HEK293 (cell line): ENCODE data around the gene NTSR1.

Source experiments
- CTCF ChIA-PET: fragments of 350-600 bp; formaldehyde crosslinking; extraction: SDS; loops from one replicate; lab custom pipeline; 2021; ENCODE audit warnings: antibody characterized with exemption; lab: Yijun Ruan, JAX
- POLR2A ChIA-PET: fragments of 300-600 bp; formaldehyde crosslinking; extraction: SDS; loops from one replicate; lab custom pipeline; 2020; ENCODE audit warnings: antibody characterized with exemption, inconsistent platforms; lab: Yijun Ruan, JAX
- H3K27ac ChIP-seq: fragments of 200-500 bp; sonication (Bioruptor generic); 2 replicates; pipeline ENCODE4 v1.5.1; 2014; ENCODE audit warnings: low read depth, low read length, control low read depth, inconsistent platforms; ENCODE audit errors: extremely low read depth
- H3K36me3 ChIP-seq, 2 experiments: fragments of 200-500 bp in 1 of 2; sonication (Bioruptor generic) in 1 of 2; 1 replicate in 1 of 2; 2 replicates in 1 of 2; pipeline ENCODE4 v1.5.1; 2014 to 2017; ENCODE audit warnings: inconsistent platforms in 2 of 2, low read length in 2 of 2; ENCODE audit not compliant: control insufficient read depth in 2 of 2, insufficient read depth in 1 of 2
- H3K4me1 ChIP-seq: fragments of 200-500 bp; sonication (Bioruptor generic); 2 replicates; pipeline ENCODE4 v1.5.1; 2014; ENCODE audit warnings: mild to moderate bottlenecking, low read length, inconsistent platforms; ENCODE audit not compliant: control insufficient read depth, insufficient read depth
- H3K4me3 ChIP-seq: 2 replicates; pipeline ENCODE4 v1.5.1; 2011; ENCODE audit warnings: low read depth, mild to moderate bottlenecking, control low read depth, low read length, moderate library complexity
- H3K9me3 ChIP-seq: fragments of 200-500 bp; sonication (Bioruptor generic); 2 replicates; pipeline ENCODE4 v1.5.1; 2014; ENCODE audit warnings: low read depth, low read length, inconsistent platforms; ENCODE audit not compliant: control insufficient read depth, insufficient read depth
- GLIS1 ChIP-seq: fragments of 450-650 bp; formaldehyde crosslinking; IDR thresholded peaks from 2 replicates; pipeline ENCODE4 v1.5.1; 2016; ENCODE audit warnings: missing biosample characterization, missing genetic modification characterization
- GLIS2 ChIP-seq: fragments of 450-650 bp; formaldehyde crosslinking; IDR thresholded peaks from 2 replicates; pipeline ENCODE4 v1.5.1; 2016; ENCODE audit warnings: missing biosample characterization, missing genetic modification characterization
- KLF1 ChIP-seq: fragments of 450-650 bp; formaldehyde crosslinking; IDR thresholded peaks from 2 replicates; pipeline ENCODE4 v1.5.1; 2016; ENCODE audit warnings: missing biosample characterization, missing genetic modification characterization
- MZF1 ChIP-seq: fragments of 450-650 bp; formaldehyde crosslinking; IDR thresholded peaks from 2 replicates; pipeline ENCODE4 v1.5.1; 2017; ENCODE audit warnings: missing biosample characterization, missing genetic modification characterization, borderline replicate concordance
- SCRT2 ChIP-seq: fragments of 450-650 bp; formaldehyde crosslinking; IDR thresholded peaks from 2 replicates; pipeline ENCODE4 v1.5.1; 2016; ENCODE audit warnings: missing biosample characterization, missing genetic modification characterization
- ZFP37 ChIP-seq: fragments of 450-650 bp; formaldehyde crosslinking; IDR thresholded peaks from 2 replicates; pipeline ENCODE4 v1.5.1; 2016; ENCODE audit warnings: missing biosample characterization, missing genetic modification characterization
- ZIC2 ChIP-seq: fragments of 450-650 bp; formaldehyde crosslinking; IDR thresholded peaks from 2 replicates; pipeline ENCODE4 v1.5.1; 2016; ENCODE audit warnings: missing biosample characterization, missing genetic modification characterization
- ZNF10 ChIP-seq: fragments of 450-650 bp; formaldehyde crosslinking; IDR thresholded peaks from 2 replicates; pipeline ENCODE4 v1.5.1; 2017; ENCODE audit warnings: missing biosample characterization, missing genetic modification characterization
- ZNF132 ChIP-seq: fragments of 450-650 bp; formaldehyde crosslinking; IDR thresholded peaks from 2 replicates; pipeline ENCODE4 v1.5.1; 2017; ENCODE audit warnings: missing biosample characterization, missing genetic modification characterization, borderline replicate concordance
- ZNF146 ChIP-seq: fragments of 450-650 bp; formaldehyde crosslinking; IDR thresholded peaks from 2 replicates; pipeline ENCODE4 v1.5.1; 2016; ENCODE audit warnings: missing biosample characterization, missing genetic modification characterization
- ZNF155 ChIP-seq: fragments of 450-650 bp; formaldehyde crosslinking; IDR thresholded peaks from 2 replicates; pipeline ENCODE4 v1.5.1; 2016; ENCODE audit warnings: missing biosample characterization, missing genetic modification characterization
- ZNF16 ChIP-seq: fragments of 450-650 bp; formaldehyde crosslinking; IDR thresholded peaks from 2 replicates; pipeline ENCODE4 v1.5.1; 2016; ENCODE audit warnings: low read depth, missing biosample characterization, missing genetic modification characterization
- ZNF184 ChIP-seq: fragments of 450-650 bp; IDR thresholded peaks from 2 replicates; pipeline ENCODE4 v1.5.1; 2018; ENCODE audit warnings: missing biosample characterization, mild to moderate bottlenecking, missing genetic modification characterization
- ZNF354C ChIP-seq: fragments of 450-650 bp; formaldehyde crosslinking; IDR thresholded peaks from 2 replicates; pipeline ENCODE4 v1.5.1; 2016; ENCODE audit warnings: missing biosample characterization, missing genetic modification characterization, low read depth, borderline replicate concordance
- ZNF623 ChIP-seq: fragments of 450-650 bp; formaldehyde crosslinking; IDR thresholded peaks from 2 replicates; pipeline ENCODE4 v1.5.1; 2016; ENCODE audit warnings: missing biosample characterization, missing genetic modification characterization
- TF ChIP-seq, protein P1 (sequence below): fragments of 450-650 bp; formaldehyde crosslinking; IDR thresholded peaks from 2 replicates; pipeline ENCODE4 v1.5.1; 2016; ENCODE audit warnings: missing biosample characterization, missing genetic modification characterization
- TF ChIP-seq, protein P2 (sequence below): fragments of 450-650 bp; formaldehyde crosslinking; IDR thresholded peaks from 2 replicates; pipeline ENCODE4 v1.5.1; 2016; ENCODE audit warnings: missing biosample characterization, missing genetic modification characterization

NTSR1 gene

DNA sequence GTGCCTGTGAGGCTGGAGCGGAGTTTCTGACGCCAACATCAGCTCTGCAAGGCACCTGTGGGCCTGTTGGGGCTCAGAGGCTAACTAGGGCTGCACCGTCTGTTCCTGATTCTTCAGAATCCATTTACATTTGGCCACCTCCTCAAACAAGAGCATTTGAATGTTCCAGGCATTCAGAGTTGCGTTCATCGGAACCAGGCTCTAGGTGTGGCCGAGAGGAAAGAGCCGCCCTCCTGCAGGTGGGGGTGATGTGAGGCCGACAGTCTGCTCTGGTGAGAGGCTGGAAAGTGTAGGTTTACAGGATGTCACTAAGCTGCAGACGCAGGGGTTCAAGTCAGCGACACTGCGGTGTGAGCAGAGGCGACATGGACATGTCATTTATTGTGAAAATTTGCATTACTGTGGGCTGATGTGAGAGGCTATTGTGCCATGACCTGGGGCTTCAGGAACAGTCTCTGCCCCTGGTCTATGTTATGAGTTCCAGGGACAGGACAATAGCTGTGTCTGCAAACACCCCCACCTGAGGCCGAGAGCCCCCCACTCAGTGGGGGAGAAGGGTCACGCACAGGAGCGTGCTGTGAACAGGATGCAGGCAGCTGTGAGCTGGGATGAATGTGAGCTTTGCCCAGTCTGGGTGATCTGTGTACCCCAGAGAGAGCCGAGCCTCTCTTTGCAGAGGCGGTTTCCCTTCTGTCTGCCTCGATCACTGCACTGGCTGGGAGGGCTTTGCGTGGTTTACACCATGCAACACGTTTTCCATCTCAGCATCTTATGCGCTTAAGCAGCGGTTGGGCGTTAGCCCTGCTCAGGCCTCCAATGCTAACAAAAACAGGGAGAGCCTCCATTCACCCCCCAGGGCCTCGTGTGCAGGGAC, 45.3 kb upstream of the NTSR1 start:
- TF ChIP-seq SCRT2 (tag by site-specific recombination) = peak; percentile 9; the same call in 1 of the 2 replicates
- TF ChIP-seq ZNF146 (tag by site-specific recombination) = no peak

DNA sequence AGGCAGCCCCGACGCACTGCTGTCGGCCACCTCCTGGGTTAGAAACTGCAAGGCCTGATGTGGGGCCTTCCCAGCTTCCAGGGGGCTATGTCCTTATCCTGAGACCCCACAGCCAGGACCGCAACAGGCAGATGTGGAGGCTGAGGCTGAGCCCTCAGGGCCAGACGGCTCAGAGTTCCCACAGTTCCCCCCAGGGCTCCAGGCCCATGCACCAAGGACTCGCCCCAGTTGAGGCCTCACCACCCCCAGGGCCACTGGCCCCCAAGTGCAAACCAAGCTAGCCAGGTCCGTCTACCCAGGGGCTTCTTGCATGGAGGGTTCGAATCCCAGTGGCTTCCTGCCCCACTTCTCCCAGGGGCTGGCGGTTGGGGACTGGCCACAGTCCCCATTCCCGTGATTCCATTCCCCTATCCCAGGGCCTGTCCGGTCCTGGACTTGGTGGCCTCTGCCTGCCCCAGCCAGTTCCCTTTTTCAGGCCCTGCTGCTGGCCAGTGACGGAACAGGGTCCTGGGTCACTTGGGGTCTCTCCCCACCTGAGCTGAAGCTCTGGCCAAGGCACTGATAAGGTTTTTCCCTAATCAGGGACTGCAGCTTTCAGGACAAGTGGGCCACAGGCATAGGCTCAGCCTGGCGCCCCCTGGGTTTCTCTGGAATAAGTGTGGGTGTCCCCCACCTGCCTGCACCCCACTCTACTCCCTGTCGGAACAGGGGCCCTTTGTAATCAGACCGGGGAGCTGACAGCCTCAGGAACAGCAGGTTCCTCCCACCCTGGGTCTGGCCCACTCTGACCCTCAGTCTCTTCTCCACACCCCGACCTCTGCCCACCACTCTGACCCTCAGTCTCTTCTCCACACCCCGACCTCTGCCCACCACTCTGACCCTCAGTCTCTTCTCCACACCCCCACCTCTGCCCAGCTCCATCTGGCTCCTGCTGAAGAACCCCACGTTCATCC, 44.3 kb upstream of the NTSR1 start:
- Histone ChIP-seq H3K9me3 (no peaks in the 10 kb centered on the region), H3K4me1 (no peaks in the 10 kb centered on the region), H3K36me3 (peaks cover 0 to 6% of the 10 kb centered on the region in 2 experiments; a peak in 1 of 3 replicates), H3K4me3 (no peak overlapping the region), H3K27ac (no peak overlapping the region)
- ChIA-PET CTCF (interaction anchor here (5.2 kb wide), 1 partner anchor 127 kb away, joined by 38 read pairs; no protein-coding TSS in a partner anchor), POLR2A (interaction anchor here (1.0 kb wide), 1 partner anchor 104 kb away, joined by 3 read pairs; no protein-coding TSS in a partner anchor)
- TF ChIP-seq GLIS2 (tag by site-specific recombination) = peak; percentile 47; the same call in 1 of the 2 replicates
- no peak for TF ChIP-seq MZF1 (tag by site-specific recombination)
- TF ChIP-seq GLIS1 (tag by site-specific recombination) = peak; percentile 38; the same call in 1 of the 2 replicates
- TF ChIP-seq ZNF10 = peak; percentile 72; the same call in 1 of the 2 replicates

More for the DNA sequence above, 45.3 kb upstream of the NTSR1 start:
- Histone ChIP-seq H3K36me3 (peaks cover 0 to 2% of the 10 kb centered on the region in 2 experiments; a peak in 1 of 3 replicates), H3K4me3 (no peak overlapping the region), H3K9me3 (no peaks in the 10 kb centered on the region), H3K4me1 (no peaks in the 10 kb centered on the region), H3K27ac (no peak overlapping the region)
- CTCF ChIA-PET = interaction anchor here (5.2 kb wide), 1 partner anchor 128 kb away, joined by 38 read pairs; no protein-coding TSS in a partner anchor
- POLR2A ChIA-PET = no interaction called here

DNA sequence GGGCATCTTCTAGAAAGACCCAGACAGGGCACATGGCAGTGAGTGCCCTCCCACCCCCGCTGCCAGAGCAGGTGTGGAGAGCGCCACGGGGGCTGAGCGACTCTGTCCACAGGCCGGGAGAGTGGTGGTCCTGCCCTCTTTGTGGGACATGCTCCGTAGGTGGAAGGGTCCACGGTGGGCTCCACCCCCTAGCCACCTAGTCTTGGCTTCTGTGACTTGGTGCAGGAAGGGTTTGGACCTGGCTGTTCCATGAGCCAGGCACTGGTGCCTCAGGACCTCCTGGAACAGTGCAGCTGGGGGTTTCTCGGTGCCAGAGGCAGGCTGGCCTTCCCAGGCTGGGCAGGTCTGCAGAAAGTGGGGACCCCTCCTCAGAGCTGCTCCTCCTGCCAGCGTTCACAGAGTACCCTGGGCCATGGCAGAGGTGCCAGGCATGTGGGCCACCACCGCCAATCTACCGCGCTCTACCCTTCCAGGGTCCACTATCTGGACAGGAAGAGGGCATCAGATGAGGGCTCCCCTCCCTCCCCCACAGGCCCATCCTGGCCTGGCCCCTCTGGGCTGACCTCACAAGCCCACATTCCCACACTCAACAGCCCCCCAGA, 43.4 kb upstream of the NTSR1 start:
- H3K27ac ChIP-seq = no peak overlapping the region
- H3K36me3 ChIP-seq = peaks cover 0 to 15% of the 10 kb centered on the region in 2 experiments; a peak in 1 of 3 replicates
- TF ChIP-seq ZNF623 (tag by site-specific recombination) (no peak), GLIS2 (tag by site-specific recombination) (peak; percentile 31; the same call in 1 of the 2 replicates), ZNF184 (tag by site-specific recombination) (no peak), ZNF16 (tag by site-specific recombination) (no peak), ZNF132 (tag by site-specific recombination) (no peak)
- CTCF ChIA-PET = interaction anchor here (1.2 to 5.2 kb wide), 2 partner anchors 126 to 129 kb away, joined by 4 to 38 read pairs; no protein-coding TSS in a partner anchor
- no peaks in the 10 kb centered on the region for H3K4me1 ChIP-seq
- POLR2A ChIA-PET = interaction anchor here (1.0 kb wide), 1 partner anchor 103 kb away, joined by 3 read pairs; no protein-coding TSS in a partner anchor
- no peaks in the 10 kb centered on the region for H3K9me3 ChIP-seq
- H3K4me3 ChIP-seq = no peak overlapping the region

DNA sequence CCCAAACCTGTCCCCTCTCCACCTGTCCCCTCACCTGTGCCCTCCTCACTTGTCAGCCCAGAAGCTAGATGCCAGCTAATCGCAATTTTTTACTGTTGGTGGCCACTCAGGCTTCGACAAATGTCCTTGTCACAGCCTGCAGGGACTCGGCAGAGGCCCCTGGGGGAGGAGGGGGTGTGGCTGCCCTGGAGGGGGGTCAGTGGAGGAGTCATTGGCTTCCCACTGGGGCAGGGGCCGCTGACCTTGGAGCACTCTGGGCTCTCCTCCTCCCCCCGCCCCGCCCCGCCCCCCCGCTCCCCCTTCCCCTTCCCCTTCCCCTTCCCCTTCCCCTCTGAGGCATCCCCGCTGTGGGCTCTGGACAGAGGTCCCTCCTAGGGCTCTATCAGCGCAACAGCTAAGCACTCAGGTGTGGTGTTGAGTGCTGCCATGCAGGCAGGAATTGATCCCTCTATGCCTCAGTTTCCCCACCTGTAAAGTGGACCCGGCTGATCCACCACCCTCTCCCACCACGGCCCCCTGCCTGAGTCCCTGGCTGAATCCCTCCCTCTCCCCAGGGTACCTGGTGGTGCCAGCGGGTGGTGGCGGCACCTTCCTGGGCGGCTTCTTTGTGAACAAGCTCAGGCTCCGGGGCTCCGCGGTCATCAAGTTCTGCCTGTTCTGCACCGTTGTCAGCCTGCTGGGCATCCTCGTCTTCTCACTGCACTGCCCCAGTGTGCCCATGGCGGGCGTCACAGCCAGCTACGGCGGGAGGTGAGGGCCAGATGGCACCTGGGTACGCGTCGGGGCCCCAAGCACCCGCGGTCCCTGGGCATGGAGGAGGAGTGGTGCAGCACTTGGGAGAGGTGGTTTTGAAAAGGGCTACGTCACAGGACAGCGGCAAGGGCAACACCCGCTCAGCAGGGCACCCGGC, 42.6 kb upstream of the NTSR1 start:
- no peaks in the 10 kb centered on the region for H3K4me1 ChIP-seq
- no peak overlapping the region for H3K27ac ChIP-seq
- H3K9me3 ChIP-seq = no peaks in the 10 kb centered on the region
- no peak for TF ChIP-seq KLF1 (tag by site-specific recombination)
- no peak for TF ChIP-seq GLIS2 (tag by site-specific recombination)
- TF ChIP-seq, protein P1, sequence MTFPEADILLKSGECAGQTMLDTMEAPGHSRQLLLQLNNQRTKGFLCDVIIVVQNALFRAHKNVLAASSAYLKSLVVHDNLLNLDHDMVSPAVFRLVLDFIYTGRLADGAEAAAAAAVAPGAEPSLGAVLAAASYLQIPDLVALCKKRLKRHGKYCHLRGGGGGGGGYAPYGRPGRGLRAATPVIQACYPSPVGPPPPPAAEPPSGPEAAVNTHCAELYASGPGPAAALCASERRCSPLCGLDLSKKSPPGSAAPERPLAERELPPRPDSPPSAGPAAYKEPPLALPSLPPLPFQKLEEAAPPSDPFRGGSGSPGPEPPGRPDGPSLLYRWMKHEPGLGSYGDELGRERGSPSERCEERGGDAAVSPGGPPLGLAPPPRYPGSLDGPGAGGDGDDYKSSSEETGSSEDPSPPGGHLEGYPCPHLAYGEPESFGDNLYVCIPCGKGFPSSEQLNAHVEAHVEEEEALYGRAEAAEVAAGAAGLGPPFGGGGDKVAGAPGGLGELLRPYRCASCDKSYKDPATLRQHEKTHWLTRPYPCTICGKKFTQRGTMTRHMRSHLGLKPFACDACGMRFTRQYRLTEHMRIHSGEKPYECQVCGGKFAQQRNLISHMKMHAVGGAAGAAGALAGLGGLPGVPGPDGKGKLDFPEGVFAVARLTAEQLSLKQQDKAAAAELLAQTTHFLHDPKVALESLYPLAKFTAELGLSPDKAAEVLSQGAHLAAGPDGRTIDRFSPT (tag by site-specific recombination) = peak; percentile 39; the same call in 1 of the 2 replicates
- TF ChIP-seq ZIC2 (tag by site-specific recombination) = peak; percentile 52
- TF ChIP-seq, protein P2, sequence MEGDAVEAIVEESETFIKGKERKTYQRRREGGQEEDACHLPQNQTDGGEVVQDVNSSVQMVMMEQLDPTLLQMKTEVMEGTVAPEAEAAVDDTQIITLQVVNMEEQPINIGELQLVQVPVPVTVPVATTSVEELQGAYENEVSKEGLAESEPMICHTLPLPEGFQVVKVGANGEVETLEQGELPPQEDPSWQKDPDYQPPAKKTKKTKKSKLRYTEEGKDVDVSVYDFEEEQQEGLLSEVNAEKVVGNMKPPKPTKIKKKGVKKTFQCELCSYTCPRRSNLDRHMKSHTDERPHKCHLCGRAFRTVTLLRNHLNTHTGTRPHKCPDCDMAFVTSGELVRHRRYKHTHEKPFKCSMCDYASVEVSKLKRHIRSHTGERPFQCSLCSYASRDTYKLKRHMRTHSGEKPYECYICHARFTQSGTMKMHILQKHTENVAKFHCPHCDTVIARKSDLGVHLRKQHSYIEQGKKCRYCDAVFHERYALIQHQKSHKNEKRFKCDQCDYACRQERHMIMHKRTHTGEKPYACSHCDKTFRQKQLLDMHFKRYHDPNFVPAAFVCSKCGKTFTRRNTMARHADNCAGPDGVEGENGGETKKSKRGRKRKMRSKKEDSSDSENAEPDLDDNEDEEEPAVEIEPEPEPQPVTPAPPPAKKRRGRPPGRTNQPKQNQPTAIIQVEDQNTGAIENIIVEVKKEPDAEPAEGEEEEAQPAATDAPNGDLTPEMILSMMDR = no peak
- no peak for TF ChIP-seq ZNF354C (tag by site-specific recombination)
- no peak for TF ChIP-seq ZFP37
- no peak for TF ChIP-seq ZNF155
- CTCF ChIA-PET = interaction anchor here (0.7 to 5.2 kb wide), 4 partner anchors 15 to 128 kb away, joined by 3 to 38 read pairs (median 5); no protein-coding TSS in a partner anchor
- peaks cover 0 to 23% of the 10 kb centered on the region in 2 experiments; a peak in 1 of 3 replicates for H3K36me3 ChIP-seq
- POLR2A ChIA-PET = interaction anchor here (0.6 kb wide), 1 partner anchor 99 kb away, joined by 3 read pairs; no protein-coding TSS in a partner anchor
- H3K4me3 ChIP-seq = no peak overlapping the region
